Activated CD8-positive, alpha-beta T cell treated with anti-CD3 and anti-CD28 coated beads for 36 hours (primary cell): ENCODE results near the gene GIT1. TPM values are rescaled to one million over a fixed set of nuclear protein-coding genes. Genes with fewer than 3 reads are reported as not detected.

Source experiments
- ATAC-seq: fragments of 200-7000 bp; cut with Tn5 transposase; one replicate; pipeline ENCODE4 v1.10.0; 2021; ENCODE audit warnings: mild to moderate bottlenecking, moderate library complexity
- CTCF ChIA-PET: fragments of 350-600 bp; sonication (Branson Sonifier 250); formaldehyde crosslinking; loops from one replicate; lab custom pipeline; 2021; ENCODE audit warnings: antibody characterized with exemption; lab: Charles Lee
- POLR2A ChIA-PET: fragments of 350-600 bp; sonication (Branson Sonifier 250); formaldehyde crosslinking; loops from one replicate; lab custom pipeline; 2021; ENCODE audit warnings: antibody characterized with exemption; lab: Charles Lee
- DNase-seq: peaks from one replicate; pipeline ENCODE4 v3.0.0-alpha.2; 2020
- H3K27ac Mint-ChIP-seq: one replicate; pipeline ENCODE4 v1.8.0; 2021; ENCODE audit warnings: mild to moderate bottlenecking, mixed read lengths
- H3K27me3 Mint-ChIP-seq: one replicate; pipeline ENCODE4 v1.8.0; 2021; ENCODE audit warnings: mixed read lengths
- H3K36me3 Mint-ChIP-seq: one replicate; pipeline ENCODE4 v1.8.0; 2021; ENCODE audit warnings: low read depth, mixed read lengths
- H3K4me1 Mint-ChIP-seq: one replicate; pipeline ENCODE4 v1.8.0; 2021; ENCODE audit warnings: low read depth, mixed read lengths
- H3K4me3 Mint-ChIP-seq: one replicate; pipeline ENCODE4 v1.8.0; 2021; ENCODE audit warnings: mild to moderate bottlenecking, moderate library complexity, mixed read lengths
- H3K9me3 Mint-ChIP-seq: one replicate; pipeline ENCODE4 v1.8.0; 2021; ENCODE audit warnings: mixed read lengths
- intact Hi-C: fragments of 100-400 bp; cut with micrococcal nuclease; formaldehyde crosslinking; loops from one replicate; pipeline ENCODE4 v1.10.0; 2022
- total RNA-seq, 2 experiments: library from RNA; stranded (reverse); gene quantifications; one replicate each; pipeline ENCODE4 v1.2.3, GENCODE V29; 2021
- TF ChIP-seq, protein P1 (sequence below): fragments of 200-600 bp; IDR thresholded peaks from one replicate; pipeline ENCODE4 v1.8.0; 2022; ENCODE audit warnings: antibody characterized with exemption, mild to moderate bottlenecking

The GIT1 gene
- total RNA-seq, 2 experiments from 2014 or later, result 54.8 to 59.3 TPM

DNA sequence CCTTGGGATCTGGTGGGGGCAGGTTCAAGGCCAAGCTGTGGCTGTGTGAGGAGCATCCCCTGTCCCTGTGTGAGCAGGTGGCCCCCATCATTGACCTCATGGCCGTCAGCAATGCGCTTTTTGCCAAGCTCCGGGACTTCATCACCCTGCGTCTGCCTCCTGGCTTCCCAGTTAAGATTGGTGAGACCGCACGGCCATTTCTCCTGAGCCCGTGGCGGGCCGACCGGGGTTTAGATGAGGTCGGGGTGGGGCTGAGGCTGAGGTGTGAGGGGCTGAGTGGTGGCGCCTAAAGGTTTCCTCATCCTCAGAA, 22.6 kb upstream of the GIT1 start:
- intact Hi-C loops, result no loop called here

DNA sequence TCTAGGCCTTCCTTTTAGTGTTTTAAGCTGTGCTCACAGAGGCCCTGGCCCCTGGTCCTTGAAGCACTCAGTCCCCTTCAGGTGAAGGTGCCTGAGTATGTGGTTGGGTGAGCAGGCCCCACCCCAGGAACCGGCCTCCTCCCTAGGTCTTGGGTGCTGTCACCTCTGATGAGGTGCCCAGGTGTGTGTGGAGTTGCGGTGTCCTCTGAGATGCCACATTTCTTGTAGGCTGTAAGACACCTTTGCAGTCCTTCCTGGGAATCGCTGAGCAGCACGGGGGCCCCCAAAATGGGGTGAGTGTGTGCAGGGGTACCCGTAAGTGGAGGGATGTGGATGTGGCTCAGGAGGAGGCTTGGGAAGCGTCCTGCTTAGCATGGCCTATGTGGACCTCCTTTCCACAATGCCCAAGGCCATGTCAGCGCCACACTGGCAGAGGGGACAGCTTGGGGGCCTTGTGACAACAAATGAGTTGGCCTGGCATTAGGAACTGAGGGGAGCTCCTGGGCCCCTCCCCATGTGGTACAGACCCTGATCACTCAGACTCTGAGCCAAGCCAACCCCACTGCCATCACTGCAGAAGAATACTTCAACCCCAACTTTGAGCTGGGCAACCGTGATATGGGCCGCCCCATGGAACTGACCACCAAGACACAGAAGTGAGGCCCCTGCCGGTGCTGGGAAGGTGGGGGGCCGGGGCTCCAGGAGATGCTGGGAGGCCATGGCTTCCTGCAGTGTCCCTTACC, 22.1 kb upstream of the GIT1 start:
- TF ChIP-seq, protein P1, sequence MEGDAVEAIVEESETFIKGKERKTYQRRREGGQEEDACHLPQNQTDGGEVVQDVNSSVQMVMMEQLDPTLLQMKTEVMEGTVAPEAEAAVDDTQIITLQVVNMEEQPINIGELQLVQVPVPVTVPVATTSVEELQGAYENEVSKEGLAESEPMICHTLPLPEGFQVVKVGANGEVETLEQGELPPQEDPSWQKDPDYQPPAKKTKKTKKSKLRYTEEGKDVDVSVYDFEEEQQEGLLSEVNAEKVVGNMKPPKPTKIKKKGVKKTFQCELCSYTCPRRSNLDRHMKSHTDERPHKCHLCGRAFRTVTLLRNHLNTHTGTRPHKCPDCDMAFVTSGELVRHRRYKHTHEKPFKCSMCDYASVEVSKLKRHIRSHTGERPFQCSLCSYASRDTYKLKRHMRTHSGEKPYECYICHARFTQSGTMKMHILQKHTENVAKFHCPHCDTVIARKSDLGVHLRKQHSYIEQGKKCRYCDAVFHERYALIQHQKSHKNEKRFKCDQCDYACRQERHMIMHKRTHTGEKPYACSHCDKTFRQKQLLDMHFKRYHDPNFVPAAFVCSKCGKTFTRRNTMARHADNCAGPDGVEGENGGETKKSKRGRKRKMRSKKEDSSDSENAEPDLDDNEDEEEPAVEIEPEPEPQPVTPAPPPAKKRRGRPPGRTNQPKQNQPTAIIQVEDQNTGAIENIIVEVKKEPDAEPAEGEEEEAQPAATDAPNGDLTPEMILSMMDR, result no peak
- CTCF ChIA-PET, result interaction anchor here (1.3 to 1.6 kb wide), 2 partner anchors 20 to 168 kb away, joined by 3 read pairs; no protein-coding TSS in a partner anchor
- Mint-ChIP-seq H3K27me3 (peaks cover 2% of the 10 kb centered on the region), H3K36me3 (no peaks in the 10 kb centered on the region), H3K27ac (no peak overlapping the region), H3K4me3 (no peak overlapping the region), H3K9me3 (no peaks in the 10 kb centered on the region), H3K4me1 (peaks cover 28% of the 10 kb centered on the region)
- ATAC-seq, result no peak
- DNase-seq, result no peak
- POLR2A ChIA-PET, result interaction anchor here (0.6 to 1.2 kb wide), 6 partner anchors 17 to 37 kb away, joined by 3 read pairs; no protein-coding TSS in a partner anchor
- intact Hi-C loops, result no loop called here

More for the DNA sequence above, 22.6 kb upstream of the GIT1 start:
- Mint-ChIP-seq H3K36me3 (no peaks in the 10 kb centered on the region), H3K27me3 (peaks cover 2% of the 10 kb centered on the region), H3K27ac (no peak overlapping the region), H3K9me3 (no peaks in the 10 kb centered on the region), H3K4me1 (peaks cover 33% of the 10 kb centered on the region), H3K4me3 (no peak overlapping the region)
- DNase-seq (no peak), ATAC-seq (no peak)
- TF ChIP-seq, protein P1, result no peak
- ChIA-PET POLR2A (interaction anchor here (0.6 to 1.0 kb wide), 5 partner anchors 20 to 38 kb away, joined by 3 read pairs; no protein-coding TSS in a partner anchor), CTCF (interaction anchor here (1.6 to 8.5 kb wide), 2 partner anchors 44 to 168 kb away, joined by 3 to 97 read pairs; partner anchors contain the start of genes ABHD15 and TP53I13)

DNA sequence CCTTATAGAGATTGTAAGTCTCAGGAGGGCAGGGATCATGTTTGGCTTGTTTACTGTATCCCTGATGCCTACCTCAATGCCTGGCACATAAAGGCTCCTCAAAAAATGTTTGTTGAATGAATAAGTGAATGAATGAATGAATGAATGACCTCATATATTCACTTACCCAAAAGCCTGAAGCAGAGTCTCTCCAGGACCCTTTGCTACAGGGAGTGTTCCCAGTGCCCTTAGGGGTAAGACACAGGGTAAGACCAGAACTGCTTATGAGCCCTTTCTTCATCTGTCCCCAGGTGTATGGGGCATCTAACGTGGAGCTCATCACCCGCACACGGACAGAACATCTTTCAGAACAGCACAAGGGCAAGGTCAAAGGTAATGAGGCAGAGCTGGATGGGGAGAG, 20.9 kb upstream of the GIT1 start:
- Mint-ChIP-seq H3K4me3 (no peak overlapping the region), H3K27ac (no peak overlapping the region), H3K9me3 (no peaks in the 10 kb centered on the region), H3K27me3 (no peaks in the 10 kb centered on the region), H3K36me3 (no peaks in the 10 kb centered on the region), H3K4me1 (peaks cover 18% of the 10 kb centered on the region)
- intact Hi-C loops, result no loop called here
- TF ChIP-seq, protein P1, result no peak
- POLR2A ChIA-PET, result interaction anchor here (1.2 kb wide), 1 partner anchor 16 kb away, joined by 3 read pairs; no protein-coding TSS in a partner anchor
- ATAC-seq, result no peak
- no peak for DNase-seq
- CTCF ChIA-PET, result interaction anchor here (1.3 kb wide), 1 partner anchor 19 kb away, joined by 3 read pairs; no protein-coding TSS in a partner anchor

DNA sequence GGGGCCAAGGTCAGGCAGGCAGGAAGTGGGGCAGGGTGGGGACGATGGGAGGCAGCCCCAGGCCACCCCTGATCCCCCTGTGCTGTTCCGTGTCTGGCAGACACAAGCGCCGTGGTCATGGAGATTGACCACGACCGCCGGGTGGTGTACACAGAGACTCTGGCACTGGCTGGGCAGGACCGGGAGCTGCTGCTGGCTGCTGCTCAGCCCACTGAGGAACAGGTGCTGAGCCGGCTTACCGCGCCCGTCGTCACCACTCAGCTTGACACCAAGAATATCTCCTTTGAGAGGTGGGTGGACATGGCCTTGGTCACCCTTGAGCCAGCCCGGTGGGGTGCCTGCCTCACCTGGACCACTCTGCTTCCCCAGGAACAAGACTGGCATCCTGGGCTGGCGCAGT, 19.5 kb upstream of the GIT1 start:
- no peak for DNase-seq
- no peak overlapping the region for H3K27ac Mint-ChIP-seq
- TF ChIP-seq, protein P1, result no peak

More for the DNA sequence above, 19.5 kb upstream of the GIT1 start:
- ChIA-PET CTCF (interaction anchor here (1.0 to 1.6 kb wide), 3 partner anchors 9 to 170 kb away, joined by 3 to 15 read pairs (median 4); no protein-coding TSS in a partner anchor), POLR2A (interaction anchor here (1.4 kb wide), 1 partner anchor 15 kb away, joined by 5 read pairs; no protein-coding TSS in a partner anchor)
- Mint-ChIP-seq H3K4me1 (peaks cover 6% of the 10 kb centered on the region), H3K9me3 (no peaks in the 10 kb centered on the region), H3K36me3 (no peaks in the 10 kb centered on the region), H3K4me3 (no peak overlapping the region), H3K27me3 (no peaks in the 10 kb centered on the region)
- no peak for ATAC-seq
- intact Hi-C loops, result no loop called here
